Measurements from ENCODE around the gene RCN2.

- TF ChIP-seq EZH2 (IDR thresholded peaks at IDR 0.05; ENCODE audit: borderline replicate concordance, low read depth, low read length, poor library complexity, severe bottlenecking) (no peak), CTCF (conservative IDR thresholded peaks at IDR 0.05; ENCODE audit: low read depth, low read length) (no peak)
Measured at GRCh38 chr15:76947454-76947853, 15.9 kb downstream of the RCN2 start.
